ENCODE data around the gene ZNF701.
"Not testable (repeated sequence)": the region's sequence is repeated elsewhere in the genome, so short reads cannot be mapped to it uniquely, and the experiment has no call there.

ZNF701 gene

DNA sequence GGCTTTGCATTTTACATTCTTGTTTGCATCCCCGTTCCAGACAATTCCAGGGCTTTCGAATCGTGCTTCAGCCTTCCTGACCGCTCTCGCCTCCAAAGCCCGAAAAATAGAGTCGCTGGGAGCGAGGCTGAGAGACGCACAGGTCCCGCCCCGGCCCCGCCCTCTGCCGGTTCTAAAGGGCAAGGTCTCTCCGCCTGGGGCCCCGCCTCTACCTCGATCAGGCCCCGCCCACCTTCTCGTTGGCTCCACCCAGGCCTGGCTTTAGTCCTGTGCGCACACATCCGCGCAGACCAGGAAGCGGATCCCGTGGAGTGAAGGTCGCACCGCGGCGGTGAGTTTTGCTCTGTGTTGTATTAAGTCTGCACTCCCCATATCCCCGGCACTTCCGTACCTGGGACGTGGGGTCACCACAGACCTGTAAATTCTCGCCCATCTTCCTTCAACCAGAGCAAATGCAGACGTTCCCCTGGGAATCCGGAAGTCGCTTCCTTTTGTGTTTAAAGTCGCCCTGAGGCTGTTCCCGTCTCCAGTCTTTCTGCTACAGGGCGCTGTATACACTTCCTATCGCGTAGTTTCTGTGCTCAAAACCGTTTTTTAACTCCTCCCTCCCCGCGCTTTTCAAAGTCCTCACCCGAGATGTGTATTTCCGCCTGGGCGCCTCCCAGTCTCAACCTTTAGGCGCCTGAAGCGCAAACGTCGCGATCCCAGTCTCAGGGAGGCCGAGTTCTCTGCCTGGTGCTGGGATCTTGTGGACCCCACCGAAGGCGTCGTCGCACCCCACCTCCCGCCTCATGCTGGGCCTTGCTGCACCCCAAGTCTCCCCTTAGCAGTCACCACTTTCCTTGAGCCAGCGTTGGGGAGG lies at the start of gene ZNF701:
ZNF701 (plus strand) TSS at position 288 of the 862 bp plus-strand sequence. CDS start 3,861 bp downstream, outside the sequence.
- DNase-seq: peak; percentile 93

DNA sequence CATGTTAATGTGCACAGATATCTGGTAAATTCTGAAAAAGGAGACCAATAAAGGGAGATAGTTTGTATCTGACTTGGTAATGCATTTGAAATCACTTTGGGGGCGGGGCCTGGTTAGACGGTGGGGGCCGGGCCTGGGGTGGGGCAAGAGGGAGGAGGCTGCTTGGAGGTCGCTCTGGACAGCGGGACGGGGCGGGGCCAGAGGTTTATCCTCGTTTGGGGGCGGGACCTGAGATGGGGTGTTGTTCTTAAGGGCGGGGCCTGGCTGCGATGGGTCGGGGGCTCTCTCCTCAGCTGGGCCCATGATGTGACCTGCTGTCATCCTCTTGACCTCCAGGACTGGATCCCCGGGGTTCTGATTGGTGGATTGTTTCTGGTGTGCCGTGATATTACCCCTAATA lies 47.5 kb upstream of the ZNF701 start:
- DNase-seq: no peak

DNA sequence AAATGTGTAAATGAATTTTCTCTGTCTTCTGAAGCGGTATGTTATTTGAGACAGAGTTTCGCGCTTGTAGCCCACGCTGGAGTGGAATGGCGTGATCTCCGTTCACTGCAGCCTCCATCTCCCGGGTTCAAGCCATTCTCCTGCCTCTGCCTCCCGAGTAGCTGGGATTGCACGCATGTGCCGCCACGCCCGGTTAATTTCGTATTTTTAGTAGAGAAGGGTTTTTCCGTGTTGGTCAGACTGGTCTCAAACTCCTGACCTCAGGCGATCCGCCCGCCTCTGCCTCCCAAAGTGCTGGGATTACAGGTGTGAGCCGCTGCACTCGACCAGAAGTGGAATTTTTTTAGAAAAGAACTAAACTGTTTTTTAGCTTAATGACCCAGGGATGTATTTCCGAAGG lies 46.0 kb upstream of the ZNF701 start:
- no peak for DNase-seq

DNA sequence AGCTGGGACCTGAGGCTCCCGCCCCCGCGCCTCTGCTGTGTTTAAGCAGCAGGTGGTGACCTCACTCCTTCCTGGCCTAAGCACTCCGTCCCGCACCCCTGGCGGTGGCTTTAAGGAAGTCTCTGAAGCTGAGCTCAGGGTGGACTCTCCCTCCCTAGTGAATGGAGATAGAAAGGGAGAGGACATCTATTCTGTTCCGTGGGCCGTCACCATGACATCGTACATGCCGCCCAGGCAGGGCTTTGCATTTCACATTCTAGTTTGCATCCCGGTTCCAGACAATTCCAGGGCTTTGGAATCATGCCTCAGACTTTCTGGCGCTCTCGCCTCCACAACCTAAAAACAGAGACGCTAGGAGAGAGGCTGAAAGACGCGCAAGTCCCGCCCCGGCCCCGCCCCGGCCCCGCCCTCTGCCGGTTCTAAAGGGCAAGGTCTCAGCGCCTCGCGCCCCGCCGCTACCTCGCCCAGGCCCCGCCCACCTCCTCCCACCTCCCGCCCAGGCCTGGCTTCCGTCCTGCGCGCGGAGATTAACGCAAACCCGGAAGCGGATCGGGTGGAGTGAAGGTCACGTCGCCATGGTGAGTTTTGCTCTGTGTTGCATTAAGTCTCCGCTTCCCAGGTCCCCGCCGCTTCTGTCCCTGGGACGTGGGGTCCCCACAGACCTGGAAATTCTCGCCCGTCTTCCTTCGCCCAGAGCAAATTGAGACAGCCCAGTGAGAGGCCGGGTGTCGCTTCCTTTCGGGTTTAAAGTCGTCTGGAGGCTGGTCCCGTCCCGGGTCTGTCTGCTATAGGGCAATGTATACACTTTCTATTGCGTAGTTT lies 42.7 kb upstream of the ZNF701 start, which contains the start of gene ZNF808:
ZNF808 (plus strand) TSS at position 535 of the 822 bp plus-strand sequence. CDS start 15,617 bp downstream, outside the sequence.
- peak; percentile 95 for DNase-seq

DNA sequence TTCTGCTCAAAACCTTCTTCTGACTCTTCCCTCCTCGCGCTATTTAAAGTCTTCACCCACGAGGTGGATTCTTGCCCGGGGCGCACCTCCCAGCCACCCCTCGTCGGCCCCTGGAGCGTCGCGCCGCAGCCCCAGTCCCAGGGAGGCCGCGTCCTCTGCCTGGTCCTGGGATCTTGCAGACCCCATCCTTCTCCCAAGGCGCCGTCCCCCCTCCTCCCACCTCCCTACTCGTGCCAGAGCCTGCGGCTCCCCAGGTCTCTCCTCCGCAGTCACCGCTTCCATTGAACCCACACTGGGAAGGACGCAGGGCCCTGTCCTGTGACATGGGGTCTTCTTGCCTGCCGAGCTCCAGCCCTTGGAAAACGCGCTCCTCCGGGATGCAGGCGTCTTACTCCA lies 42.1 kb upstream of the ZNF701 start:
- no peak for DNase-seq

DNA sequence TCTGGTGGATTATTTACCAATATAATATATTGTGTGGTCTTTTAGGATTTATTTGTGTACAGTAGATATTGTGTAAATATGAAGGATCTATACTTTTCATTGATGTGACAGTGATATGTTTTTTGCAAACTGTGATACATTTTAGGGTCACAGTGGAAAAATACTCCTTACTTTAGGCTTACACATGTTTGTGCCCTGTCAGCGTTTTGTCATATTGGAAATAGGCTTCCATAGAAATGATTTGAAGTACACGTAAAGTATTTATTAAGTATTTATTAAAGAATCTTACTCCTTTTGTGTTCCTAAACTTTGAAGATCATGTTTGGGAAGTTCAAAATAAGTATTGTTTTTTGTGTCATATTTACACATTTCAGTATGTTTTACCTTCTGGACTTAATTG lies 37.6 kb upstream of the ZNF701 start:
- no peak for DNase-seq

DNA sequence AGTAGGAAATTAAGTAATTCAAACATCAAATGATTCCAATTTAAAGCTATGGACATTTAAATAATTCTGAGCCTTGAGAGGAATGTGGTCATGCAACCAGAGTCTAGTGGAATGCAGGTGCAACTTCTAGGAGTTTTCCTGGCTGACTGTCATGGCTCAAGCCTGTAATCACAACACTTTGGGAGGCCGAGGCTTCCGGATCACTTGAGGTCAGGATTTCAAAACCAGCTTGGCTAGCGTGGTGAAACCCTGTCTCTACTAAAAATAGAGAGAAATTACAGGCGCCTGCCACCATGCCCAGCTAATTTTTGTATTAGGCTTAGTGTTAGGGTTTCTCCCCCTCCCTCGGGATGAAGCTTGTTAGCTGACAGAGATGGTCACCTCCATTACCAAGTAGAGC lies 36.2 kb upstream of the ZNF701 start:
- no peak for DNase-seq

DNA sequence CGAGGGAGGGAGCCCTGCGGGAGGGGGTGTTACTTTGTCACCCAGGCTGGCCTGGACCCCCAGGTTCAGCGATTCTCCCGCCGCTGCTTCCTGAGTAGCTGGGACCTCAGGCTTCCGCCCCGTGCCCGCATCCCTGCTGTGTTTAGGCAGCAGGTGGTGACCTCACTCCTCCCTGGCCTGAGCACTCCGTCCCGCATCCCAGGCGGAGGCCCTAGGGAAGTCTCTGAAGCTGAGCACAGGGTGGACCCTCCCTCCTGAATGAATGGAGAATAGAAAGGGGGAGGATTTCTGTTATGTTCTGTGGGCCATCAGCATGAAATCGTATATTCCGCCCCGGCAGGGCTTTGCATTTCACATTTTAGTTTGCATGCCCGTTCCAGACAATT lies 34.7 kb upstream of the ZNF701 start:
- not testable (repeated sequence) for DNase-seq

DNA sequence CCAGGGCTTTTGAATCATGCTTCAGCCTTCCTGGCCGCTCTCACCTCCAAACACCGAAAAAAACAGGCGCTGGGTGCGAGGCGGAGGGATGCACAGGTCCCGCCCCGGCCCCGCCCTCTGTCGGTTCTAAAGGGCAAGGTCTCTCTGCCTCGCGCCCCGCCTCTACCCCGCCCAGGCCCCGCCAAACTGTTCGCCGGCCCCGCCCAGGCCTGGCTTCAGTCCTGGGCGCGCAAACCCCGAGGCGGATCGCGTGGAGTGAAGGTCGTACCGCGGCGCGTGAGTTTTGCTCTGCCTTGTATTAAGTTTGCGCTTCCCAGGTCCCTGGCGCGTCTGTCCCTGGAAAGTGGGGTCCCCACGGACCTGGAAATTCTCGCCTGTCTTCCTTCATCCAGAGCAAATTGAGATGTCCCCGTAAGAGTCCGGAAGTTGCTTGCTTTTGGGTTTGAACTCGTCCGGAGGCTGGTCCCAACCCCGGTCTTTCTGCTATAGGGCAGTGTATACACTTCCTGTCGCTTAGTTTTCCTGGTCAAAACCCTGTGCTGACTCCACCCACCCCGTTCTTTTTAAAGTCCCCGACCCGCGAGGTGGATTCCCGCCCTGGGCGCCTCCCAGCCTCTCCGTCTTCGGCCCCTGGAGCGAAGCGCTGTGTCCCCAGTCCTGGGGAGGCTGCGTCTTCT lies 34.2 kb upstream of the ZNF701 start:
- peak; percentile 86 for DNase-seq

DNA sequence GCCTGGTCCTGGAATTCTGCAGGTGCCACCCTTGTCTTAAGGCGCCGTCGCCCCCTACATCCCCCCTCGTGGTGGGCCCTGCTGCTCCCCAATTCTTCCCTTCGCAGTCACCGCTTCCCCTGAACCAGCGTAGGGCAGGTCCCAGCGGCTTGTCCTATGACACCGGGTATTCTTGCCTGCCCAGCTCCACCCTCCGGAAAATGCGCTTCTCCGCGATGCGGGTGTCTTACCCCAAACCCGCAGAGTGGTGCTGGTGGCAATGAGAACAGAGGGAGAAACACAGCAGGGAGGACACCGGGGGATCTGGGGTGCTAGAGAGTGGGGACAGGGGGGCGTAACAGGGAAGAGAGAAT lies 33.7 kb upstream of the ZNF701 start:
- peak; percentile 36 for DNase-seq

DNA sequence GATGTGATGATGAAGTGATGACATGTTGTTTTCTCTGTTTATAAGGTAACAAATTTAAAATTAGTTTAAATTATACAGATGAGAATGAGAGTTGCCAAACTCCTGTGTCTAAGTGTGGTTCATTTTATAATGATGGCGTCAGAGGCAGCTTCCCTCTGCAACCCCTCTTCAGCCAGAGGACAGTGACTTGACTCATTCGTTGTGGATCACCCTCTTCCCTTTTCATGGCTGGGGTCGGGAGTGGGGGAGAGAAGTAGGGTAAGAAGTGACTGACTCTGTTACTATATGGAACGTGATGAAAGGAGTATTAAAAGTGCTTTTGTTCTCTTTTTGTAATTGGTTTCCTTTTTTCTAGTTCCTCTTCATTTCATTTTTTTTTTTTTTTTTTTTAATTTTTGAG lies 31.3 kb upstream of the ZNF701 start:
- DNase-seq: not testable (repeated sequence)

DNA sequence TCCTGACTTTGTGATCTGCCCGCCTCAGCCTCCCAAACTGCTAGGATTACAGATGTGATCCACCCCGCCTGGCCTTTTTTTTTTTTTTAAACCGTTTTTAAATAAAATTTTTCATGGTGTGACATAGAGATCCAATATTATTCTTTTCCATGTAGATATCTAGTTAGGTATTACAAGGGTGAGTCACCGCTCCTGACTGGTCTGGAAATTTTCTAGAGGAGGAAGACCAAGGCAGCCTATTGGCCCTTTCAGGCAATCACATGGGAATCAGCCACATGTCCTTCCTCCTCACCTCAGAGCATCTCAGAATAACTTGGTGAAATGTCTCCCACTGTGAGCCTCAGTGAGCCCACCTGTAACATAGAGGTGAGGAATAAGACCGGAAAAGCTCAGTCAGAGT lies 28.9 kb upstream of the ZNF701 start:
- not testable (repeated sequence) for DNase-seq

DNA sequence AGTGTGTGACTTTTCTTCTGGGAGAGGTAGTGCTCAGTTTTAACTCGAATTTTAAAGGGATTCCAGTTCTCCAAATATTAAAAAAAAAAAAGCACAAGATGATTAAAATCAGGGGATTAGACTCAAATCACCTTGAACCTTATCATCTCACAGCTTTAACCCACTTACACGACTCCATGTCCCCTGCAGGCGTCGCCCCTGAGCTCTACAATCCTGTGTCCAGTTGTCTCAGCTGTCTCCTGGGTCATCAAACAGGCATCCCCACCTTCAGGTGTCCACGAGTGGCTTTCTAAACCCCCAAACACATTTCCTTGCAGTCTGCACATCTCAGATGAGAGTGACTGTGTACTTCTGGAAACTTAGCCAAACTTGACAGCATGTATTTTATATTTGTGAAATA lies 28.5 kb upstream of the ZNF701 start:
- DNase-seq: no peak

DNA sequence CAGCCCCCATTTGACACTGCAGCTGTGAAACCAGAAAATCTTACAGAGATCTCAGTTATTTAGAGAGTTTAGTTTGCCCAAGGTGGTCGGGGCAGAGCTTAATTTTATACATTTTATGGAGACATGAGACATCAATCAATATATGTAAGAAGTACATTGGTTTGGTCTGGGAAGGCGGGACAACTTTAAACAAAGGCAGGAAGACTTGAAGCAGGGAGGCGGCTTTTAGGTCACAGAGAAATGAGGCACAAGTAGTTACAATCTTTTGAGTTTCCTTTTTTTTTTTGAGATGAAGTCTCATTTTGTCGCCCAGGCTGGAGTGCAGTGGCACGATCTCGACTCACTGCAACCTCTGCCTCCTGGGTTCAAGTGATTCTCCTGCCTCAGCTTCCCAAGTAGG lies 27.5 kb upstream of the ZNF701 start:
- DNase-seq: not testable (repeated sequence)

DNA sequence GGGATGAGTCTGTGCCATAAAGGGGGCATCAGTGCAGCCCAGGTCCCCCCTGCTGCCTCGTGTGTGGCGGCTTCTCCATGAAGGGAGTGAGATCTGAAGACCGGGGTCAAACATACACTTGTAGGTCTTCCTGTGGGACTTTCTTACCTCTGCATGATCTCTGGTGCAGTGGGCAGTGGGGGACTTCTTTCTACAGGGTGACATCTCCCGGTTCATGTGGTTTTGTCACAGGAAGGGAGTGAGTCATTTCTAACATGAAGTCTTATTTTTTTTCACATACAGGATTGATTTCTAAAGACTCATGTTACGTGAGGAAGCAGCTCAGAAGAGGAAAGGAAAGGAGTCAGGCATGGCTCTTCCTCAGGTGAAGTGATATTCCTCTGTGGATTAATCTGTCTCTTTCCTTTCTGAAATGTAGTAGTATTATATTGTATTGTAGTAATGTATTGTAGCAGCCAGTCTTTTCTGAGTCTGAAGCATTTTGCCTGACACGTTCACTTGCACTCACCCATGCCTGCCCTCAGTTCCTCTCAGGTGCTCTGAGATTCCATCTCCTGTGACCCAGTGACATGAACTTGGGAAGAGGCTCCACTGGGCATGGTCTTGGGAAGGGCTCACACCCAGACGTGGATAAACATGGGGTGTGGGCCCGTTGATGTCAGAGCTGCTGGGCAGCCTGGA lies 27.0 kb upstream of the ZNF701 start:
- DNase-seq: peak; percentile 59

DNA sequence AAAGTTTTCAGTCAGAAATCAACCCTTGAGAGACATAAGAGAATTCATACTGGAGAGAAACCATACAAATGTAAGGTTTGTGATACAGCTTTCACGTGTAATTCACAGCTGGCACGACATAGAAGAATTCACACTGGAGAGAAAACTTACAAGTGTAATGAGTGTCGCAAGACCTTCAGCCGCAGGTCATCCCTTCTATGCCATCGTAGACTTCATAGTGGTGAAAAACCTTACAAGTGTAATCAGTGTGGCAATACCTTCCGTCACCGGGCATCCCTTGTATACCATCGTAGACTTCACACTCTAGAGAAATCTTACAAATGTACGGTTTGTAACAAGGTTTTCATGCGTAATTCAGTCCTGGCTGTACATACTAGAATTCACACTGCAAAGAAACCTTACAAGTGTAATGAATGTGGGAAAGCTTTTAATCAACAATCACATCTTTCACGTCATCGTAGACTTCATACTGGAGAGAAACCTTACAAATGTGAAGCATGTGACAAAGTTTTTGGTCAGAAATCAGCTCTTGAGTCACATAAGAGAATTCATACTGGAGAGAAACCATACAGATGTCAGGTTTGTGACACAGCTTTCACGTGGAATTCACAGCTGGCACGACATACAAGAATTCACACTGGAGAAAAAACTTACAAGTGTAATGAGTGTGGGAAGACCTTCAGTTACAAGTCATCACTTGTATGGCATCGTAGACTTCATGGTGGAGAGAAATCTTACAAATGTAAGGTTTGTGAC lies 15.7 kb upstream of the ZNF701 start:
- no peak for DNase-seq

DNA sequence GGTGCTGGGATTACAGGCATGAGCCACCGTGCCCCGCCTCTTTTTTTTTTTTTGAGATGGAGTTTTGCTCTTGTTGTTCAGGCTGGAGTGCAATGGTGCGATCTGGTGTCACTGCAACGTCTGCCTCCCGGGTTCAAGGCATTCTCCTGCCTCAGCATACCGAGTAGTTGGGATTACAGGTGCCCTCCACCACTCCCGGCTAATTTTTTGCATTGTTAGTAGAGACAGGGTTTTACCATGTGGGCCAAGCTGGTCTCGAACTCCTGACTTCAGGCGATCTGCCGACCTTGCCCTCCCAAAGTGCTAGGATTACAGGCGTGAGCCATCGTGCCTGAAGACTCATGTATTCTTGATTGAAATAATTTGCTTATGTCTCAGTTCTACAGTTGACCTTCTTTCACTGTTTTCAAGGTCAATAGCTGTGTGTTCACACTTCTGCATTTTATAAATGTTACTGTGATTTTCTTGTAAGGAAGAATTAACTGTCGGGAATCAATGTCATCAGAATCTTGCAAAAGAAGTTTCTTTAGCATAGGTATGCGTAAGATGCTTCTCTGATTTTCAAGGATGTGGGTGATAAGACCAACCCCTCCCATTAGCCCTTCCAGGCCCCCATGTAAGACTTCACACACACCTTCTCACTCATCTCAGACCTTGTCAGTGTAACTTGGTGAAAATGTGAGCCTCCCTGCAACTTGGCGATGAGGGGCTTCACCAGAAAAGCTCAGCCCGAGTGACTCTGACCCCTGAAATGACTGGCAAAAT lies 12.7 kb upstream of the ZNF701 start:
- DNase-seq: no peak

DNA sequence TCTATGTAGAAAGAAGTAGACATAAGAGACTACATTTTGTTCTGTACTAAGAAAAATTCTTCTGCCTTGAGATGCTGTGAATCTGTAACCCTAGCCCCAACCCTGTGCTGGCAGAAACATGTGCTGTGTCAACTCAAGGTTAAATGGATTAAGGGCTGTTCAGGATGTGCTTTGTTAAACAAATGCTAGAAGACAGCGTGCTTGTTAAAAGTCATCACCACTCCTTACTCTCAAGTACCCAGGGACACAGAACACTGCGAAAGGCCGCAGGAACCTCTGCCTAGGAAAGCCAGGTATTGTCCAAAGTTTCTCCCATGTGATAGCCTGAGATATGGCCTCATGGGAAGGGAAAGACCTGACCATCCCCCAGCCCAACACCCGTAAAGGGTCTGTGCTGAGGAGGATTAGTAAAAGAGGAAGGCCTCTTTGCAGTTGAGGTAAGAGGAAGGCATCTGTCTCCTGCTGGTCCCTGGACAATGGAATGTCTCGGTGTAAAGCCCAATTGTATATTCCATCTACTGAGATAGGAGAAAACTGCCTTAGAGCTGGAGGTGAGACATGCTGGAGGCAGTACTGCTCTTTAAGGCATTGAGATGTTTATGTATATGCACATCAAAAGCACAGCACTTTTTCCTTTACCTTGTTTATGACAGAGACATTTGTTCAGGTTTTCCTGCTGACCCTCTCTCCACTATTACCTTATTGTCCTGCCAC lies 11.2 kb upstream of the ZNF701 start:
- not testable (repeated sequence) for DNase-seq

DNA sequence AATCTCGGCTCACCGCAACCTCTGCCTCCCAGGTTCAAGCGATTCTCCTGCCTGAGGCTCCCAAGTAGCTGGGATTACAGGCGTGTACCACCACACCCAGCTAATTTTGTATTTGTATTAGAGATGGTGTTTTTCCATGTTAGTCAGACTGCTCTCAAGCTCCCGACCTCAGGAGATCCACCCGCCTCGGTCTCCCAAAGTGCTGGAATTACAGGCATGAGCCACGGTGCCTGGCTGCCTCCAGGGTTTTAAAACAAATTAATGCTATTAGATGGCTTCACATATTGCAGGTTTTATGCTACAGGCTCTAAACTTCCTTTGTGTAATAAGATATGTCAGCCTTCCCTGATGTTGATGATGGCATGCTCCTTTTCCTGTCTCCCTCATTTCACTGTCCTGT lies 8.5 kb upstream of the ZNF701 start:
- DNase-seq: not testable (repeated sequence)

DNA sequence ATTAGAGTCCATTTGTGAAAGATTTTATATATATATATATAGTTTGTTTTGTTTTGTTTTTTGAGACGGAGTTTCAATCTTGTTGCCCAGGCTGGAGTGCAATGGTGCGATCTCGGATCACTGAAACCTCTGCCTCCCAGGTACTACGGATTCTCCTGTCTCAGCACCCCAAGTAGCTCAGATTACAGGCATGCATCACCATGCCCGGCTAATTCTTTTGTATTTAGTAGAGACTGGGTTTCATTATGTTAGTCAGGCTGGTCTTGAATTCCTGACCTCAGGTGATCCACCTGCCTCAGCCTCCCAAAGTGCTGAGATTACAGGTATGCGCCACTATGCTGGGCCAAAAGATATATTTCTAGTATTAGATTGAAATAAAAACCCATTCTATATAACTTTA lies 4.0 kb upstream of the ZNF701 start:
- no peak for DNase-seq

DNA sequence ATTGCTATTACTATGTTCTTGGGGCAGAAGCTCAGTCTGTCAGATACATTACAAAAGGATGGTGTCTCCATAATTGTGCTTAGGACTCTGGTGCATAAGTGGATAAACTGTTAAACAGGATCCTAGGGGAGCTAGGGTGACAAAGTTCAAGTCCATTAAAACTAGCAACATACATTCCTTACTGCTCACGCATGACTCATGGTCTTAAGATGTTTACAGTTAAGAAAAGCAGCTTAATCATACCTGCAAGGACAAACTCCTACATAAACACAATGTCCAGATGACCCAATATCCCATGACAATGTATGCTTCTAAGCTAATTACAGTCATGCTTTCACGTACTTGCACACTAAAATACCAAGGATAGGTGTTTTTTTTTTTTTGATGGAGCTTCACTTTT lies 3.5 kb upstream of the ZNF701 start:
- DNase-seq: no peak
